OCI-LY7 (cell line): ENCODE measurements around the gene THOP1.

Source experiments
- CTCF ChIP-seq: fragments of 200-600 bp; sonication (generic); conservative IDR thresholded peaks from 2 replicates; pipeline ENCODE4 v1.5.1; 2014; ENCODE audit warnings: mild to moderate bottlenecking, antibody characterized with exemption, low read length, moderate library complexity, mixed read lengths
- EZH2phosphoT487 ChIP-seq: fragments of 200-600 bp; sonication (generic); IDR thresholded peaks from 2 replicates; pipeline ENCODE4 v1.6.1; 2018; ENCODE audit warnings: low read depth, borderline replicate concordance, mild to moderate bottlenecking, mixed run types, antibody characterized with exemption, low read length, moderate library complexity, mixed read lengths

- TF ChIP-seq CTCF (no peak), EZH2phosphoT487 (no peak)
Observed at GRCh38 chr19:2805261-2805900, 20.1 kb downstream of the THOP1 start.
